Liver (tissue), 3 donors: ENCODE results near the gene HCRT.

Experiments used
- CTCF ChIP-seq: fragments of 150-350 bp; IDR thresholded peaks from 2 replicates; pipeline ENCODE4 v1.5.1; 2017; ENCODE audit warnings: improper control_type of control experiment, low read depth, low read length; ENCODE audit not compliant: missing input control
- EGR1 ChIP-seq, 2 donors: IDR thresholded peaks; 2 replicates each; pipeline ENCODE4 v1.6.1; 2016 to 2018; ENCODE audit warnings: antibody characterized with exemption in 2 of 2, low read depth in 2 of 2
- MAX ChIP-seq: IDR thresholded peaks from 2 replicates; pipeline ENCODE4 v1.6.1; 2016; ENCODE audit warnings: antibody characterized with exemption
- TAF1 ChIP-seq: conservative IDR thresholded peaks from 2 replicates; pipeline ENCODE4 v1.6.1; 2016; ENCODE audit warnings: antibody characterized with exemption, mild to moderate bottlenecking
- donor health status: healthy.
- donor health status: healthy.

- no peak for TF ChIP-seq TAF1
- peak; percentile 14 for TF ChIP-seq CTCF
- no peak for TF ChIP-seq EGR1 (IDR thresholded peaks at IDR 0.05; ENCODE audit: low read depth in 2 of 2)
- no peak for TF ChIP-seq MAX
Observed at GRCh38 chr17:42163113-42163512, 22.1 kb downstream of the HCRT start.
